HL-60 (cell line): ENCODE measurements around the gene NUSAP1.
"Not testable (repeated sequence)": the region's sequence is repeated elsewhere in the genome, so short reads cannot be mapped to it uniquely, and the experiment has no call there.

ENCODE experiments used
- DNase-seq, 2 experiments: peaks; one replicate each; pipeline ENCODE4 v3.0.0-alpha.2; 2010 to 2020; ENCODE audit warnings: low read depth in 1 of 2, low spot score in 1 of 2
- H3K27ac ChIP-seq: fragments of 250-450 bp; sonication (Bioruptor Pico); replicated peaks from 2 replicates; pipeline ENCODE4 v1.5.1; 2020; ENCODE audit warnings: mild to moderate bottlenecking, moderate library complexity
- H3K27me3 ChIP-seq: fragments of 250-450 bp; sonication (Bioruptor Pico); 2 replicates; pipeline ENCODE4 v1.5.1; 2021; ENCODE audit warnings: mild to moderate bottlenecking, moderate library complexity; ENCODE audit not compliant: insufficient read depth, poor library complexity, severe bottlenecking
- H3K4me3 ChIP-seq: replicated peaks from 2 replicates; pipeline ENCODE4 v1.5.1; 2011; ENCODE audit warnings: mild to moderate bottlenecking, control low read depth, low read length; ENCODE audit not compliant: insufficient read depth
- CTCF ChIP-seq: IDR thresholded peaks from one replicate; pipeline ENCODE4 v1.5.1; 2011; ENCODE audit warnings: low read length, control low read depth, inconsistent platforms; ENCODE audit not compliant: insufficient read depth
- GABPA ChIP-seq: IDR thresholded peaks from 2 replicates; pipeline ENCODE4 v1.6.1; 2012; ENCODE audit warnings: low read depth
- POLR2AphosphoS5 ChIP-seq: IDR thresholded peaks from 2 replicates; pipeline ENCODE4 v1.6.1; 2012; ENCODE audit warnings: low read depth
- SPI1 ChIP-seq: IDR thresholded peaks from 2 replicates; pipeline ENCODE4 v1.6.1; 2012; ENCODE audit warnings: low read depth, mild to moderate bottlenecking, borderline replicate concordance
- TF ChIP-seq, protein P1 (sequence below): IDR thresholded peaks from 2 replicates; pipeline ENCODE4 v1.6.1; 2012; ENCODE audit warnings: low read depth; ENCODE audit not compliant: insufficient replicate concordance

NUSAP1 gene

GRCh38 chr15:41292521-41292920 lies 40.2 kb upstream of the NUSAP1 start:
- H3K27me3 ChIP-seq, result no peaks in the 10 kb centered on the region
- TF ChIP-seq, protein P1, sequence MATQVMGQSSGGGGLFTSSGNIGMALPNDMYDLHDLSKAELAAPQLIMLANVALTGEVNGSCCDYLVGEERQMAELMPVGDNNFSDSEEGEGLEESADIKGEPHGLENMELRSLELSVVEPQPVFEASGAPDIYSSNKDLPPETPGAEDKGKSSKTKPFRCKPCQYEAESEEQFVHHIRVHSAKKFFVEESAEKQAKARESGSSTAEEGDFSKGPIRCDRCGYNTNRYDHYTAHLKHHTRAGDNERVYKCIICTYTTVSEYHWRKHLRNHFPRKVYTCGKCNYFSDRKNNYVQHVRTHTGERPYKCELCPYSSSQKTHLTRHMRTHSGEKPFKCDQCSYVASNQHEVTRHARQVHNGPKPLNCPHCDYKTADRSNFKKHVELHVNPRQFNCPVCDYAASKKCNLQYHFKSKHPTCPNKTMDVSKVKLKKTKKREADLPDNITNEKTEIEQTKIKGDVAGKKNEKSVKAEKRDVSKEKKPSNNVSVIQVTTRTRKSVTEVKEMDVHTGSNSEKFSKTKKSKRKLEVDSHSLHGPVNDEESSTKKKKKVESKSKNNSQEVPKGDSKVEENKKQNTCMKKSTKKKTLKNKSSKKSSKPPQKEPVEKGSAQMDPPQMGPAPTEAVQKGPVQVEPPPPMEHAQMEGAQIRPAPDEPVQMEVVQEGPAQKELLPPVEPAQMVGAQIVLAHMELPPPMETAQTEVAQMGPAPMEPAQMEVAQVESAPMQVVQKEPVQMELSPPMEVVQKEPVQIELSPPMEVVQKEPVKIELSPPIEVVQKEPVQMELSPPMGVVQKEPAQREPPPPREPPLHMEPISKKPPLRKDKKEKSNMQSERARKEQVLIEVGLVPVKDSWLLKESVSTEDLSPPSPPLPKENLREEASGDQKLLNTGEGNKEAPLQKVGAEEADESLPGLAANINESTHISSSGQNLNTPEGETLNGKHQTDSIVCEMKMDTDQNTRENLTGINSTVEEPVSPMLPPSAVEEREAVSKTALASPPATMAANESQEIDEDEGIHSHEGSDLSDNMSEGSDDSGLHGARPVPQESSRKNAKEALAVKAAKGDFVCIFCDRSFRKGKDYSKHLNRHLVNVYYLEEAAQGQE, result no peak
- TF ChIP-seq SPI1 (no peak), POLR2AphosphoS5 (no peak), CTCF (no peak), GABPA (no peak)
- no peak for DNase-seq
- no peak overlapping the region for H3K4me3 ChIP-seq
- H3K27ac ChIP-seq, result no peak overlapping the region

GRCh38 chr15:41301139-41301538 lies 31.5 kb upstream of the NUSAP1 start:
- H3K4me3 ChIP-seq, DNase-seq, H3K27ac ChIP-seq, H3K27me3 ChIP-seq: not testable (repeated sequence)

GRCh38 chr15:41301587-41301986 lies 31.1 kb upstream of the NUSAP1 start:
- Histone ChIP-seq H3K27ac (no peak overlapping the region), H3K4me3 (no peak overlapping the region), H3K27me3 (no peaks in the 10 kb centered on the region)
- TF ChIP-seq, protein P1, result no peak
- TF ChIP-seq GABPA, result no peak
- no peak for TF ChIP-seq SPI1
- TF ChIP-seq CTCF, result no peak
- no peak for TF ChIP-seq POLR2AphosphoS5
- no peak for DNase-seq

GRCh38 chr15:41304149-41304770 lies 28.4 kb upstream of the NUSAP1 start:
- DNase-seq, result no peak
- H3K27ac ChIP-seq, result no peak overlapping the region; the same call in 1 of the 2 replicates
- H3K4me3 ChIP-seq, result no peak overlapping the region
- H3K27me3 ChIP-seq, result no peaks in the 10 kb centered on the region
- no peak for TF ChIP-seq CTCF
- no peak for TF ChIP-seq SPI1
- TF ChIP-seq, protein P1, result no peak
- TF ChIP-seq POLR2AphosphoS5, result no peak
- TF ChIP-seq GABPA, result no peak
